GM12878 (cell line): ENCODE results near the gene PYM1. TPM values are rescaled to one million over a fixed set of nuclear protein-coding genes. Genes with fewer than 3 reads are reported as not detected.

Source experiments
- BHLHE40 ChIP-seq, 2 experiments: fragments of 450-650 bp in 1 of 2; IDR thresholded peaks; 2 replicates each; pipeline ENCODE4 v1.6.1; 2011 to 2017; ENCODE audit warnings: low read depth in 2 of 2, borderline replicate concordance in 1 of 2, improper control_type of control experiment in 1 of 2, low read length in 1 of 2, mild to moderate bottlenecking in 1 of 2
- CEBPB ChIP-seq, 2 experiments: fragments of 150-350 bp in 1 of 2; IDR thresholded peaks; 2 replicates each; pipeline ENCODE4 v1.6.1; 2012 to 2014; ENCODE audit warnings: low read depth in 2 of 2, low read length in 2 of 2, borderline replicate concordance in 1 of 2, inconsistent platforms in 1 of 2
- CHD2 ChIP-seq: IDR thresholded peaks from 2 replicates; pipeline ENCODE4 v1.6.1; 2011; ENCODE audit warnings: low read depth, low read length, improper control_type of control experiment, borderline replicate concordance
- E2F4 ChIP-seq: IDR thresholded peaks from 2 replicates; pipeline ENCODE4 v1.6.1; 2012; ENCODE audit warnings: low read depth, low read length, improper control_type of control experiment
- EP300 ChIP-seq, 2 experiments: fragments of 150-350 bp in 1 of 2; IDR thresholded peaks; 2 replicates each; pipeline ENCODE4 v1.6.1; 2011 to 2012; ENCODE audit warnings: low read depth in 2 of 2, low read length in 2 of 2, borderline replicate concordance in 1 of 2, improper control_type of control experiment in 1 of 2, inconsistent platforms in 1 of 2; ENCODE audit not compliant: control insufficient read depth in 1 of 2
- HDAC2 ChIP-seq: fragments of 200-600 bp; sonication (generic); IDR thresholded peaks from 2 replicates; pipeline ENCODE4 v1.6.1; 2017
- KAT2A ChIP-seq: conservative IDR thresholded peaks from 2 replicates; pipeline ENCODE4 v1.6.1; 2011; ENCODE audit warnings: low read depth, low read length; ENCODE audit not compliant: control insufficient read depth
- KDM1A ChIP-seq: fragments of 200-600 bp; sonication (generic); IDR thresholded peaks from 2 replicates; pipeline ENCODE4 v1.6.1; 2016; ENCODE audit warnings: borderline replicate concordance
- MTA2 ChIP-seq: fragments of 450-650 bp; IDR thresholded peaks from 2 replicates; pipeline ENCODE4 v1.6.1; 2016; ENCODE audit warnings: low read depth, mild to moderate bottlenecking, moderate library complexity
- MXI1 ChIP-seq: fragments of 150-350 bp; IDR thresholded peaks from 2 replicates; pipeline ENCODE4 v1.6.1; 2011; ENCODE audit warnings: low read depth, mild to moderate bottlenecking, inconsistent platforms, low read length, improper control_type of control experiment
- NFYB ChIP-seq: IDR thresholded peaks from 2 replicates; pipeline ENCODE4 v1.6.1; 2011; ENCODE audit warnings: low read depth, mild to moderate bottlenecking, low read length, improper control_type of control experiment, moderate library complexity; ENCODE audit not compliant: insufficient read depth
- PML ChIP-seq: IDR thresholded peaks from 2 replicates; pipeline ENCODE4 v1.6.1; 2012; ENCODE audit warnings: low read length, inconsistent platforms
- POU2F2 ChIP-seq: IDR thresholded peaks from 3 replicates; pipeline ENCODE4 v1.6.1; 2011; ENCODE audit warnings: low read depth, mild to moderate bottlenecking, low read length, borderline replicate concordance
- RCOR1 ChIP-seq: conservative IDR thresholded peaks from 2 replicates; pipeline ENCODE4 v1.6.1; 2012; ENCODE audit warnings: low read depth, low read length, improper control_type of control experiment
- RFX5 ChIP-seq: IDR thresholded peaks from 2 replicates; pipeline ENCODE4 v1.6.1; 2011; ENCODE audit warnings: low read depth, low read length, improper control_type of control experiment
- SIX5 ChIP-seq: IDR thresholded peaks from 2 replicates; pipeline ENCODE4 v1.6.1; 2011; ENCODE audit warnings: mild to moderate bottlenecking, low read depth, low read length, moderate library complexity; ENCODE audit not compliant: severe bottlenecking
- SP1 ChIP-seq: IDR thresholded peaks from one replicate; pipeline ENCODE4 v1.6.1; 2011; ENCODE audit warnings: low read depth, low read length
- SREBF1 ChIP-seq: IDR thresholded peaks from 2 replicates; pipeline ENCODE4 v1.6.1; 2012; ENCODE audit warnings: mild to moderate bottlenecking, low read length
- STAT3 ChIP-seq: IDR thresholded peaks from 2 replicates; pipeline ENCODE4 v1.6.1; 2011; ENCODE audit warnings: low read depth, low read length, improper control_type of control experiment
- TBL1XR1 ChIP-seq: IDR thresholded peaks from 2 replicates; pipeline ENCODE4 v1.6.1; 2012; ENCODE audit warnings: low read depth, low read length, improper control_type of control experiment
- TCF12 ChIP-seq: IDR thresholded peaks from 2 replicates; pipeline ENCODE4 v1.6.1; 2011; ENCODE audit warnings: low read depth, mild to moderate bottlenecking, low read length
- USF2 ChIP-seq: IDR thresholded peaks from 2 replicates; pipeline ENCODE4 v1.6.1; 2011; ENCODE audit warnings: low read depth, low read length, improper control_type of control experiment, borderline replicate concordance
- ZBTB40 ChIP-seq: fragments of 450-650 bp; IDR thresholded peaks from 2 replicates; pipeline ENCODE4 v1.6.1; 2016; ENCODE audit warnings: mild to moderate bottlenecking, moderate library complexity, borderline replicate concordance
- ZNF24 ChIP-seq: fragments of 450-650 bp; IDR thresholded peaks from 2 replicates; pipeline ENCODE4 v1.6.1; 2017; ENCODE audit warnings: antibody characterized with exemption, mild to moderate bottlenecking
- ZZZ3 ChIP-seq: IDR thresholded peaks from 2 replicates; pipeline ENCODE4 v1.6.1; 2011; ENCODE audit warnings: low read depth; ENCODE audit not compliant: control insufficient read depth, insufficient read length
- polyA plus RNA-seq, 11 experiments: library from polyadenylated mRNA; depleted of rRNA in 4 of 11; unstranded in 6 of 11; stranded (reverse) in 5 of 11; fragments of >200 nt; fragmentation: Nextera tagmentation in 4 of 11; fragmentation: Illumina TruSeq in 1 of 11; extraction: Ambion mirVana in 4 of 11; extraction: Trizol in 1 of 11; gene quantifications; 1 replicate in 1 of 11; 2 replicates in 10 of 11; pipeline versions ENCODE4 v1.2.1 to v1.2.3, GENCODE V29; 2011 to 2016; ENCODE audit warnings: inconsistent platforms in 2 of 11, missing spikeins in 2 of 11, low read depth in 1 of 11
- total RNA-seq, 4 experiments: library from RNA; depleted of rRNA in 3 of 4; stranded (reverse); fragments of >200 nt in 3 of 4; fragmentation: Illumina TruSeq in 1 of 4; extraction: Trizol in 1 of 4; gene quantifications; 2 replicates each; pipeline versions ENCODE4 v1.2.1 to v1.2.3, GENCODE V29; 2013 to 2021

The PYM1 gene
- total and polyA plus RNA-seq, 10 of the 15 experiments (the other 5 are each of a cell fraction or from before 2014, with no cell fraction given), result 33.9 to 93.4 (median 55.8) TPM

- no peak for TF ChIP-seq USF2
- TF ChIP-seq KAT2A, result no peak
- no peak; the same call in 1 of the 2 replicates for TF ChIP-seq TCF12
- no peak for TF ChIP-seq ZNF24
- 0 out of 3 replicates have a peak, but pooled peaks have one; percentile 29 for TF ChIP-seq POU2F2
- TF ChIP-seq CHD2, result peak; percentile 65; the same call in 1 of the 2 replicates
- TF ChIP-seq TBL1XR1, result no peak
- TF ChIP-seq EP300 (IDR thresholded peaks at IDR 0.05; ENCODE audit: borderline replicate concordance in 1 of 2, control insufficient read depth in 1 of 2, low read depth in 2 of 2, low read length in 2 of 2), result peak; percentile 25 to 45; a peak in 1 of 4 replicates
- no peak for TF ChIP-seq HDAC2
- TF ChIP-seq KDM1A, result no peak
- 0 out of 2 replicates have a peak, but pooled peaks have one; percentile 47 for TF ChIP-seq MTA2
- TF ChIP-seq NFYB, result no peak
- no peak for TF ChIP-seq RFX5
- no peak for TF ChIP-seq SREBF1
- TF ChIP-seq SIX5, result peak; percentile 27
- peak; percentile 79 for TF ChIP-seq MXI1
- TF ChIP-seq BHLHE40 (IDR thresholded peaks at IDR 0.05; ENCODE audit: borderline replicate concordance in 1 of 2, low read depth in 2 of 2, low read length in 1 of 2), result peak; percentile 45 to 71; a peak in 3 of 4 replicates
- TF ChIP-seq ZBTB40, result peak; percentile 93
- peak; percentile 68 for TF ChIP-seq PML
- TF ChIP-seq ZZZ3, result no peak
- no peak for TF ChIP-seq STAT3
- no peak for TF ChIP-seq RCOR1
- no peak for TF ChIP-seq CEBPB (IDR thresholded peaks at IDR 0.05; ENCODE audit: borderline replicate concordance in 1 of 2, low read depth in 2 of 2, low read length in 2 of 2)
- peak; percentile 60 for TF ChIP-seq SP1
- TF ChIP-seq E2F4, result no peak
These were observed 731 bp downstream of the PYM1 start (continued) for GRCh38 chr12:55926738-55927587.
